Ammon's horn (tissue), 1 donor: Measurements from ENCODE around the gene HIVEP3.

Source experiments
- DNase-seq: peaks from one replicate; pipeline ENCODE4 v3.0.0-alpha.2; 2016; ENCODE audit warnings: low spot score

Gene HIVEP3

DNA sequence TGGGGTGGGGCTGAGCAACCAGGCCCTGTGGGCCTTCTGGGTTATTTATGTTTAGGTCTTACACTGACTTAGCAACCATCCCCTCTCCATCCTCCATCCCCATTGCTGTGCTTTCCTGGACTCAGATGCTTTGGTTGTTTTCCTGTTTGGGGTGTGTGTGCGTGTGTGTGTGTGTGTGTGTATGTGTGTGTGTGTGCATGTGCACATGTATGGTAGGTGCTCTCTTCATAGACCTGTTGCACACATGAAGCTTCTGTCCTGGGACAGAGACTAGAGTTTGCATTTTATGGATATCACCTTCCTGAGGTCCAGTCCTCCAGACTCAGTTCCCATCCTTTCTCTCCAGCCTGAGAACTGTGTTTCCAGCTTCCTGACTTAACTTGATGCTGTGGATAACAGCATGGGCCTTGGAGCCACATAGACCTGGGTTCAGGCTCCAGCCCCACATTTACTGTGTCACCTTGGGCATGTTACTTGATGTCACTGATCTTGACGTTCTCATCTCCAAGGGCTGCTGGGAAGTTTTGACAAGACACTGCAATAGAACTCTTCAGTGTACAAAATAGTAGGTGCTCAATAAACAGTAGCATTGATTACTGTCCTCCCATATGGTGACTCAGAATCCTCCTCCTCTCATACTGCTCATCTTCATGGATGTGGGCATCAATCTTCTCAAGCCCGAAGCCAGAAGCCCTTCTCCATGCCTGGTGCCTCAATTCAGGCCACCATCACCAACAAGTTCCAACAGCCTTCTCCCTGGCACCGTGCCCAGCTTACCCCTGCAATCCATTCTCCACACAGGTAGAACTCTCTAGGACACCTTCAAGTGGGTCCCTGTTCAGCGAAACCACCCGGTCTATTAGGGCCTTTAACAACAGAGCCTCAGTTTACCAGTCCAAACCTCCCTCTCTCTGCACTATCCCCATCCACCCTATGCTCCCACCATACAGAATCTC, 252.5 kb downstream of the HIVEP3 start:
- no peak for DNase-seq

DNA sequence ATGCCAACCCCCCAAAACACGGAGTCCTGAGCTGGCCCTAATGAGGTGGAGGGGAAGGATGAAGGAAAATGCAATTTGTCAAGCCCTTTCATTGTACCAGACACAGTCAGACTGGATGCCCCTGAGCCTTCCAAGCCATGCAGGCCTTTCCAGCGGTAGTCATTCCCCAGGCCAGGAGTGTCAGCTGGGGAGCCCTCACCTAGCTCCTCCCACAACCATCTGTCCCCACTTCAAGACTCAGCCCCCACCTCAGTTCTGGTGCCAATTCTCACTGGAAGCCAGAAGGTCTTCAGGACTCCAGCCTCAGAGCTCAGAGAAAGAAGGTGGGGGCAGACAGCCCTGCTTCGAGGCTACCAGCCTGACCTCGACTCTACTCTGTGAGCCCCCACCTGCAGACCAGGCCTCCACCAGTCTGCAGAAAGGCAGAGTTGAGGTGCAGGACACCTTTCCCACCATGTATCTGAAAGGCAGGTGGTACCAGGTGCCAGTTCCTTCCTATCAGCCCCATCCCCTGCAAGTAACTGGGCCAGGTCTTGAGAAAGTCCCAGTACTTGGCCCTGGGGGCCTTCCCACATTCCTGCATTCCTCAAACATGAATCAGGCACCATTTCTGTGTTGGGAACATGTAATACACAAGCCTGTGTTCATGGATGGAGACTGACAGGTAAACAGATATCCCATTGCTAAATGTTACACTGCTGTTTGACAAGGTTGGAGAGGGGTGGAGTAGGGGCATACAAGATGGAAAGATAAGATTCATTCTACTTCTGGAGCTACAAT, 253.7 kb downstream of the HIVEP3 start:
- no peak for DNase-seq

- DNase-seq, result no peak
Observed at GRCh38 chr1:41663671-41664400, 254.9 kb downstream of the HIVEP3 start.

GRCh38 chr1:41662765-41663437, 255.8 kb downstream of the HIVEP3 start:
- DNase-seq, result no peak

- DNase-seq, result peak; percentile 67
Observed at GRCh38 chr1:41662061-41662764, 256.5 kb downstream of the HIVEP3 start.

- no peak for DNase-seq
Observed at GRCh38 chr1:41661428-41662060, 257.2 kb downstream of the HIVEP3 start.

GRCh38 chr1:41660570-41661427, 257.9 kb downstream of the HIVEP3 start:
- DNase-seq, result no peak

- DNase-seq, result no peak
Observed at GRCh38 chr1:41659903-41660302, 258.8 kb downstream of the HIVEP3 start.

GRCh38 chr1:41659159-41659495, 259.6 kb downstream of the HIVEP3 start:
- DNase-seq, result no peak

DNA sequence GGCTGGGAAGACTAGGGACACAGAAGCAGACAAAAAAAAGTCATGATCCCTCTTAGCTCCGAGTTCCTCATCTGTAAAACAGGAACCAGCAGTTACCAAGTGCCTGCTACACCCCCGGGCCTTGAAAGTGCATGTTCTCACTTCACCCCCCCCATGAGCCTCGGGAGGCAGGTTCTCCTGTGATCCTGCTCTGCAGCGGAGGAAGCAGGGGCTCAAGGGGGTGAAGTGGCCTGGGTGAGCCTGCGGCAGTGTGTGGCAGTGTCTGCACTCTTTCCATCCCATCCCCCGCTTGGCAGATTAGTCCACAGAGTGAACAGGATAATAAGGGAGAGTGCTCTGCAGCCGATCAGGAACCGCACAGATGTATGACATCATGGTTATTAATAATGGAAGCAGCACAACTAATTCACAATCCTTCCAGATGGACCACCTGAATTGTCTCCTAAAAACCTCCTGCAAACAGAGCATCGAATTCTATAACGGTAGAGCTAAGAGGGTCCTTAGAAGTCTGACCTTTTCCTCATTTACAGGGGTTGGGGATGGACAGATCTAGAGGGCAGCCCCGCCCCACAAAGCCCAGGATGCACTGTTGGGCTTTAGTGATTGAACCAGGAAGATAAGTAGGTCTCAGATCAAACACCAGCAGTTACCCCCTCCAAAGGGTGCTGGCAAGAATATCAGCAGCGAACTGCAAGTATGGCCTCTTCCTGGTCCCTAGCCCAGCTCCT, 260.1 kb downstream of the HIVEP3 start:
- DNase-seq, result peak; percentile 59

DNA sequence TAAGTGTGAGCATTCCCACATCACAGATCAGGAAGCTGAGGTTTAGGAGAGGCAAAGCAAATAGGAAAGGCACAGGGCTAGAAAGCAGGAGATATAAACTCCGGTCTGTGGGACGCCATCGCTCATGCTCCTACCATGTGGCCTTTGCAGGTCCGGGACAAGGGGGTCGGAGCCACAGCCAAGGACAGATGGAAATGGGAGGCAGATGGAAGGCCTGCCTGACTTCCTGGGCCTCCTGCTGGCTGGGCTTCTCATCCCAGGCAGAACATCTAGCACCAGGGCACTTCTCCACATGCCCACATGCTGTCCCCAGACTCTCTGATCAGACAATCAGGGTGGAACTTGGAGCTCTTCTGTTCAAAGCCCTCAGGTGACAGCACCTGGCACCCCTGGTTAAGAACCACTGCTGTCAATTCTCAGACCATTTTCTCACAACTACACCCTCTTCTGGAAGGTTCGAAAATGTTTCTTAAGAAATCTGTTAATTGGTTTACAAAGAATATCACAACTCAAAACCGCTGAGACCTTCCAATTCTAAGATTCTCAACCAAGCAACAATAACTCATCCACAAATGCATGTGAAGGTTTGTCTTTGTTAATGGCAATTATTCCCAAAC, 260.9 kb downstream of the HIVEP3 start:
- DNase-seq, result no peak

GRCh38 chr1:41656825-41657500, 261.8 kb downstream of the HIVEP3 start:
- no peak for DNase-seq

DNA sequence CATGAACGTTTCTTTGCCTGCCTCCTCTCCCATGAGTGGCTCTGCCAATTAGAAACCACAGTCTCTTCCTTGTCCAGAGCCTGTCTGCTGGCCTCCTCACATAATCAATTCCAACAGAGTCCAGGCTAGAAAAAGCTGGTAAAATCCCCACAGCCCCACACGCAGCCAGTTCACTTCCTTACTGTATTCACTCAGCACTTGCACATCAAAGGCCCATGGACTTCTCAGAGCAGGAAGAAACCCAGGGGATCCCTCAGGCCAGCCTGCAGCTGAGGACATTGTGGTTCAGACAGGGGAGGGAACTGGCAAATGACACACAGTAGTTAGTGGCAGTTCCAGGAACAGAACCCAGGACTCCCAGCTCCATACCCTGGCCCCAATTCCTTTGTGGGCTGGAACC, 262.7 kb downstream of the HIVEP3 start:
- DNase-seq, result peak; percentile 38

GRCh38 chr1:41655632-41656031, 263.1 kb downstream of the HIVEP3 start:
- no peak for DNase-seq

DNA sequence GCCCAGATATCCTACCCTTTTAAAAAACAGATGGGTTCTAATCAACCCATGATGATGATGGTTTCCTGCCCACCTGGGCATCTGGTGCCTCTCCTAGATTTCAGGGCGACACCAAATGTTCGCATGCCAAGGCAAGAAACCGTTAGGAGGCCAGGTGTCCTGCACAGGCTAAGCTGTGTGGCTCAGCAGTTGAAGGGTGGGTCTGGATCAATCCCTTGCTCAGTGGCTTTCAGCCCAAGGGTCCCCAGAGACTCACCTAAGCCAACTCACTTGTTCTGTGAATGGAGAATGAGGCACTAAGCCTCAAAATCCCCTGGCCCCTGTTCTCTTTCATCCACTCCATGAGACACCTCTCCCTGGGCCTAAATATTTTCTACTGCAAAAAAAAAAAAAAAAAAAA, 265.1 kb downstream of the HIVEP3 start:
- no peak for DNase-seq

GRCh38 chr1:41652384-41653265, 266.1 kb downstream of the HIVEP3 start:
- DNase-seq, result no peak
